ENCODE results near the gene BICRA.

- TF ChIP-seq POLR2A (IDR thresholded peaks at IDR 0.05) = no peak
- TF ChIP-seq, protein P1, sequence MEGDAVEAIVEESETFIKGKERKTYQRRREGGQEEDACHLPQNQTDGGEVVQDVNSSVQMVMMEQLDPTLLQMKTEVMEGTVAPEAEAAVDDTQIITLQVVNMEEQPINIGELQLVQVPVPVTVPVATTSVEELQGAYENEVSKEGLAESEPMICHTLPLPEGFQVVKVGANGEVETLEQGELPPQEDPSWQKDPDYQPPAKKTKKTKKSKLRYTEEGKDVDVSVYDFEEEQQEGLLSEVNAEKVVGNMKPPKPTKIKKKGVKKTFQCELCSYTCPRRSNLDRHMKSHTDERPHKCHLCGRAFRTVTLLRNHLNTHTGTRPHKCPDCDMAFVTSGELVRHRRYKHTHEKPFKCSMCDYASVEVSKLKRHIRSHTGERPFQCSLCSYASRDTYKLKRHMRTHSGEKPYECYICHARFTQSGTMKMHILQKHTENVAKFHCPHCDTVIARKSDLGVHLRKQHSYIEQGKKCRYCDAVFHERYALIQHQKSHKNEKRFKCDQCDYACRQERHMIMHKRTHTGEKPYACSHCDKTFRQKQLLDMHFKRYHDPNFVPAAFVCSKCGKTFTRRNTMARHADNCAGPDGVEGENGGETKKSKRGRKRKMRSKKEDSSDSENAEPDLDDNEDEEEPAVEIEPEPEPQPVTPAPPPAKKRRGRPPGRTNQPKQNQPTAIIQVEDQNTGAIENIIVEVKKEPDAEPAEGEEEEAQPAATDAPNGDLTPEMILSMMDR (IDR thresholded peaks at IDR 0.05) = no peak
These were observed 2.0 kb downstream of the BICRA start for GRCh38 chr19:47610902-47611301.

Measured in testis (tissue), 2 donors.